ENCODE measurements around the gene LIN28A. TPM values are rescaled to one million over a fixed set of nuclear protein-coding genes. Genes with fewer than 3 reads are reported as not detected.

The LIN28A gene
- total RNA-seq, 1 donor from 2014 or later = not detected

GRCh38 chr1:26418865-26419349, 8.3 kb downstream of the LIN28A start:
- Histone ChIP-seq H3K9me3 (no peaks in the 10 kb centered on the region), H3K4me3 (no peak overlapping the region), H3K36me3 (no peaks in the 10 kb centered on the region), H3K27me3 (no peaks in the 10 kb centered on the region), H3K27ac (no peak overlapping the region), H3K4me1 (no peaks in the 10 kb centered on the region)
- intact Hi-C loops (cut with DNase I) = no loop called here
- TF ChIP-seq POLR2AphosphoS5 (IDR thresholded peaks at IDR 0.05; ENCODE audit: insufficient read depth in 1 of 2, low read depth in 1 of 2) (no peak), POLR2A (IDR thresholded peaks at IDR 0.05) (no peak), CTCF (IDR thresholded peaks at IDR 0.05) (no peak)
- no peak for DNase-seq (ENCODE audit: extremely low spot score in 2 of 2)

- intact Hi-C loops (cut with DNase I) = no loop called here
- DNase-seq (ENCODE audit: extremely low spot score in 2 of 2) = no peak
- Histone ChIP-seq H3K36me3 (no peaks in the 10 kb centered on the region), H3K4me1 (no peaks in the 10 kb centered on the region), H3K27ac (no peak overlapping the region), H3K4me3 (no peak overlapping the region), H3K27me3 (no peaks in the 10 kb centered on the region), H3K9me3 (no peaks in the 10 kb centered on the region)
- no peak for TF ChIP-seq POLR2A (IDR thresholded peaks at IDR 0.05)
- no peak for TF ChIP-seq POLR2AphosphoS5 (IDR thresholded peaks at IDR 0.05; ENCODE audit: insufficient read depth in 1 of 2, low read depth in 1 of 2)
- no peak for TF ChIP-seq CTCF (IDR thresholded peaks at IDR 0.05)
Measured at GRCh38 chr1:26419494-26419893, 8.9 kb downstream of the LIN28A start.

- intact Hi-C loops (cut with DNase I) = loop anchor here (2.0 kb wide), 1 partner anchor 41 kb away; no protein-coding TSS in a partner anchor
- Histone ChIP-seq H3K36me3 (no peaks in the 10 kb centered on the region), H3K4me3 (no peak overlapping the region), H3K27ac (no peak overlapping the region), H3K9me3 (no peaks in the 10 kb centered on the region), H3K4me1 (peaks cover 31% of the 10 kb centered on the region), H3K27me3 (no peaks in the 10 kb centered on the region)
- TF ChIP-seq CTCF (IDR thresholded peaks at IDR 0.05) (no peak), POLR2A (IDR thresholded peaks at IDR 0.05) (no peak), POLR2AphosphoS5 (IDR thresholded peaks at IDR 0.05; ENCODE audit: insufficient read depth in 1 of 2, low read depth in 1 of 2) (no peak)
- DNase-seq (ENCODE audit: extremely low spot score in 2 of 2) = no peak
Measured at GRCh38 chr1:26429721-26430120, 19.1 kb downstream of the LIN28A start.

GRCh38 chr1:26431979-26432695, 21.5 kb downstream of the LIN28A start, which contains the start of gene DHDDS:
DHDDS (plus strand) TSS chr1:26432321; CDS start chr1:26432946, 625 bp downstream.
- intact Hi-C loops (cut with DNase I) = loop anchor here (2.0 kb wide), 1 partner anchor 39 kb away; no protein-coding TSS in a partner anchor
- H3K4me1 ChIP-seq = peaks cover 31% of the 10 kb centered on the region
- peak; percentile 97 to 100 for TF ChIP-seq POLR2AphosphoS5 (IDR thresholded peaks at IDR 0.05; ENCODE audit: insufficient read depth in 1 of 2, low read depth in 1 of 2)
- TF ChIP-seq POLR2A (IDR thresholded peaks at IDR 0.05) = peak in 1 of 2 donors; percentile 55
- TF ChIP-seq CTCF (IDR thresholded peaks at IDR 0.05) = peak in 1 of 3 experiments; percentile 32

GRCh38 chr1:26432793-26433192, 22.2 kb downstream of the LIN28A start:
- DNase-seq (ENCODE audit: extremely low spot score in 2 of 2) = no peak
- Histone ChIP-seq H3K27me3 (no peaks in the 10 kb centered on the region), H3K4me1 (peaks cover 31% of the 10 kb centered on the region), H3K9me3 (no peaks in the 10 kb centered on the region), H3K27ac (peak overlapping the region; percentile 70), H3K36me3 (peaks cover 0 to 23% of the 10 kb centered on the region in 2 donors), H3K4me3 (peak overlapping the region; percentile 66 to 68)
- TF ChIP-seq POLR2AphosphoS5 (IDR thresholded peaks at IDR 0.05; ENCODE audit: insufficient read depth in 1 of 2, low read depth in 1 of 2) = no peak
- no peak for TF ChIP-seq POLR2A (IDR thresholded peaks at IDR 0.05)
- TF ChIP-seq CTCF (IDR thresholded peaks at IDR 0.05) = no peak
- intact Hi-C loops (cut with DNase I) = no loop called here

More at GRCh38 chr1:26431979-26432695, 21.5 kb downstream of the LIN28A start, which contains the start of gene DHDDS:
- peak within 1 kb of the TSS; percentile 70 for H3K27ac ChIP-seq
- DNase-seq (ENCODE audit: extremely low spot score in 2 of 2) = peak; percentile 99
- no peaks in the 10 kb centered on the region for H3K27me3 ChIP-seq
- peaks cover 0 to 18% of the 10 kb centered on the region in 2 donors for H3K36me3 ChIP-seq
- peak within 1 kb of the TSS; percentile 66 to 68 for H3K4me3 ChIP-seq
- H3K9me3 ChIP-seq = no peaks in the 10 kb centered on the region

All from vagina (tissue), 2 donors.